NCI-H226 (cell line): ENCODE data around the gene ZNF827.

Experiments
- DNase-seq: peaks from one replicate; pipeline ENCODE4 v3.0.0-alpha.2; 2015

Gene ZNF827

GRCh38 chr4:145786830-145787229, 151.8 kb downstream of the ZNF827 start:
- no peak for DNase-seq

DNA sequence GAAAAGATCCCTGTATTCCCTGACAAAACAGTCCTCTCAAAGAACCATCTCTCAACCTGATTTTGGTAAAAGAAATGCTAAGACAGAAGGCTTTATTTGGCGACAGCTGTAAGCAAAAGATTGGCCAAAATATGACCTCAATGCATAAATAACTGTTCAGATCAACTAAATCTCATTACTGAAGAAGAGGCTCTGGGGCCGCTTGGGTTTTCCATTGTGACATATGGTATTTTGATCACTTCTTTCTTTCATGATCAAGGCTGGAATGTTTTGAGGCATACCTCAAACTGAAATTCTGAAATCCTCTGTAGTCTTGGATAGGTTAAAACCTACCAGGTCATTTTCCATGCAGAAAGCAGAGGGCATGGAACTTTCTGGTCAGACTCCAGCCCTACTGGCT, 152.4 kb downstream of the ZNF827 start:
- no peak for DNase-seq

GRCh38 chr4:145785391-145786008, 153.1 kb downstream of the ZNF827 start:
- no peak for DNase-seq

DNA sequence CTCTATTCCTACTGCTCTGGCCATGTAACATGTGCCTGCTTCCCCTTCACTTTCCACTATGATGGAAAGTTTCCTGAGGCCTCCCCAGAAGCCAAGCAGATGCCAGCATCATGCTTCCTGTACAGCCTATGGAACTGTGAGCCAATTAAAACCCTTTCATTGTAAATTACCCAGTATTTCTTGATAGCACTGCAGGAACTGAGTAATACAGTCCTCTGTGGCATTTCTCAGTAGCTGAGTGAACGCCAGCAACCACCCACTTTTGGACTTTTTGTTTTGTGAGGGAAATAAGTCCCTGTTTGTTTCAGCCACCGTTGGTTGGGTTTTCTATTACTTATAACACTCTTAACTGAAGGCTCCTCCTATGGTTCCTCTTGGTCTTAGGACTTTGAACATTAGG, 154.6 kb downstream of the ZNF827 start:
- no peak for DNase-seq

DNA sequence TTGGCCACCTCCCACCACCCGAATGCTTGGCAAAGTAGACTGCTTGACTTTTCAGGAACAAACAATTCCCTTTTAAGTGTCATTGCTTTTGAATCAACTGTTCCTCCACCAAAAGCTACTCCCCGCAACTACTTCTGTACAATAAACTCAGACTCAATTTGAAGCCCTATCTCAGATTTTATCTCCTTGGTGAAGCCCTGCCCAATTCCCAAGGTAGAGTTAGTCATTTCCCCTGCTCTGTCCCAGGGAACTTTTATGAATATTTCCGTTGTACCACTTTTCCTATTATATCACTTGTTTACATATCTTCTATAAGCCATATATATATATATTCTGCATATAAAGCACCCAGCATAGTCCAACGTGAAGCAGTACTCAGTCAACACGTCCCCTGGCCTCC, 155.9 kb downstream of the ZNF827 start:
- no peak for DNase-seq

DNA sequence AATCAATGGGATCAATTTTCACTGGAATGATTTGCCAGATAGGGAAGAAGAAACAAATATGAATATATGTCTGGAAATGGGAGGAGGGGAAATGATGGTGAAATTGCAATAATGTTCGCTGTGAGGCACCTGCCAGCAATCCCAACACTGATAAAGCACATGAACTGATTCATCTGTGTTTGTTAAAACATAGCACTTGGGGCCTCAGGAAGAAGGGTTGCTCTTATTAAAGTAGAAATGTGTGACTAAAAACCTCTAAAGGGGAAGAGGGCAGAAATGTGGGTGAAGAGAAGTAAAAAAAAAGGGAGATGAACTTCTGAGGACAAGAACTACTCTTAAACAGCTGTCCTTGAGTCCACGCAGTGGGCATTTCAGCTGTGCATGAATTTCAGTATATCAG, 157.3 kb downstream of the ZNF827 start:
- peak; percentile 23 for DNase-seq

- DNase-seq, result no peak
Measured at GRCh38 chr4:145779319-145779801, 159.3 kb downstream of the ZNF827 start.

- DNase-seq, result no peak
Measured at GRCh38 chr4:145776208-145776607, 162.4 kb downstream of the ZNF827 start.

- DNase-seq, result no peak
Measured at GRCh38 chr4:145775406-145775805, 163.2 kb downstream of the ZNF827 start.

DNA sequence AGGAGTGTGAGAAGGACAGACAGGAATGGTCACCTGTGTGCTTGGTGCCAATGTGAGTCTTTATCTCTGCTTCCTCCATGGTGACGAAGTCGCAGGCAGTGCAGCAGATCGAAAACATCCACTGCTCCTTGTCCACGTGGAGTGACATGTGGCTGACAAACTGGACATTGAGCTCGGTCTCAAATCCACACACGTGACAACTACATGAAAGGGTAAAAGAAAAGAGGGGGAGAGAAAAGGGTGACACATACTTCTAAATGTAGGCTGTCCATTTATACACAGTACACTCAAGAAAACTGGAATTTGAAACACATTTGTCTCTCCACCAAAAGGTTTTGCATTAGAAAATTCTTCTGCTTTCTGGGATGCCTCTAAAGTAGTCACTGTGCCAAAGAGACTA, 164.2 kb downstream of the ZNF827 start:
- no peak for DNase-seq

DNA sequence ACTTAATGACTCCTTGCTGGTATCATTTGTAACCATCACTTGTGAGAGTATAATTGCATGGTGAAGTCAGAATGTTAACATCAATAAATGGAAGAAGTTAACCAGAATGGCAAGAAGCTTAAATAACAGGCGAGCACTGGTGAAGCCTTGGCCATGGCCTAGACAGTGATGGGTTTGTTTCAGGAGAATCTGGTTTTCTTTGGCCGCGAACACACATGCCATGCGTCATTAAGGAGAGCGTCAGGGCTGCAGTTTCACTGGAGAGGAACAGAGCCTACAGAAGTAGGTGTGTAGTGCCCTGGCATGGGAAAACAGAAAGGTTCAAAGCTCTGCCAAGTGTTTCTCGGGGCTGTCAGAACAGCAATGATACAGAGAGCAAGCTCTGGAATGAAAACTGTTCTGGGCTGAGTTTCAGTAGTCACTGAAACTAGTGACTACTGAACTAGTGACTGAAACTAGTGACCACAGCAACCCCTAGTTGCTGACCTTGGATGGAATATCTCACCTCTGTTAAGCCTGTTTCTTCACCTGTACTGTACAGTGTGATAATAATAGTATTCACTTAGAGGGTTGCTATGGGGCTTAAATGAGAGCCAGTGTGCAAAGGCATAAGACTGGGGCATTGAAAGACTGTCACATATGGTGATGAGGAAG, 164.9 kb downstream of the ZNF827 start:
- no peak for DNase-seq

GRCh38 chr4:145772347-145772746, 166.3 kb downstream of the ZNF827 start:
- no peak for DNase-seq

DNA sequence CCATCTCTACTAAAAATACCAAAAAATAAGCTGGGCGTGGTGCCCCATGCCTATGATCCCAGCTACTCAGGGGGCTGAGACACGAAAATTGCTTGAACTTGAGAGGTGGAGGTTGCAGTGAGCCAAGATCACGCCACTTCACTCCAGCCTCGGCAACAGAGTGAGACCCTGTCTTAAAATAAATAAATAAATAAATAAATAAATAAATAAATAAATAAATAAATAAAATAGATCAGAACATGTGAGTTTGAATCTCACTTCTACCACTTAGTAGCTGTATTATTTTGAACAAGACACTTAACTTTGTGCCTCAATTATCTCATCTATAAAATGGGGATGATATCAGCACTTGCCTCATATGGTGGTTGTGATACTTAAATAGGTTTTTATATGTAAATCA, 168.5 kb downstream of the ZNF827 start:
- DNase-seq, result no peak

GRCh38 chr4:145769450-145770037, 169.1 kb downstream of the ZNF827 start:
- DNase-seq, result no peak

GRCh38 chr4:145766273-145766672, 172.3 kb downstream of the ZNF827 start:
- no peak for DNase-seq

- DNase-seq, result no peak
Measured at GRCh38 chr4:145763399-145763798, 175.2 kb downstream of the ZNF827 start.

- DNase-seq, result no peak
Measured at GRCh38 chr4:145762719-145763118, 175.9 kb downstream of the ZNF827 start.

DNA sequence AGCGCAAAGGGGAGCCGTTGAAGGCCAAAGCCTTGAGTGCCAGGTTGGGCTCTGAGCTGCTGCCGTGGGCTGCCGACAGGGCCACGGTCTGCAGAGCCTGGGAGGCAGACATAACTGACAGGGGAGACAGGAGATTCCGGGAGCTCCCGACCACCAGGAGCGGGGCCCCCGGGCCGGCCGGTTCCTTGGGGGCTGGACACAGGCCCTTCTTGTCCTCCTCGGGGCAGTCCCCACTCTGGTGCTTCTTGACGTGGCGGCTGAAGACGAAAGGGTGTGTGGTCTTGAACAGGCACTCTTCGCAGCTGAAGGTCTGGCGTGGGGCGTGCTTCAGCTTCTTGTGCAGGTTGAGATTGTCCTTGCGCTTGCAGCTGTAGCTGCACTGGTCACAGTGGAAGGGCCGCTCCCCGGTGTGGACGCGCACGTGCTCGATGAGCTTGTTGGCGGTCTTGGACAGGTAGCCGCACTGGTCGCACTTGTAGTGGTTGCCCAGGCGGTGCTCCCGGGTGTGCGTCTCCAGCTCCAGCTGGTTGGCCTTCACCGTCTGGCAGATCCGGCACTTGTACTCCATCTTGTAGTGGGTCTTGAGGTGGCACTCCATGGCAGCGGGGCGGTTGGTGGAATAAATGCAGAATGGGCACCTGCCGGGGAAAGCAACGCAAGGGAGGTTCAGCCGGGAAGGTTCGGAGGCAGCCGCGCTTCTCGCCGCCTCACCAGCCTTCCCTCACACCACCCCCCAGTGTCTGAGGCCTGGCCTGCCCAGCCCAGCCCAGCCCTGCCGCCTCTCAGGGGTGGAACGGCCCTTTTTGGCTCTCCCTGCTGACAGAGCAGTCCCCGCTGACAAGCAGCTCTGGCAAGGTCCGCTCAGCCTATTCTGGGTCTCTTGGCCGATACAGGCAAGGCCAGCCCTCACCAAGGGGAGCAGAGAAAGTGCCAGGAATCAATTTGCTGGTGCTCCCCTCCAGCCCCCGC, 177.4 kb downstream of the ZNF827 start:
- DNase-seq, result no peak

- no peak for DNase-seq
Measured at GRCh38 chr4:145760176-145760575, 178.4 kb downstream of the ZNF827 start.

GRCh38 chr4:145757188-145757587, 181.4 kb downstream of the ZNF827 start:
- no peak for DNase-seq

- DNase-seq, result no peak
Measured at GRCh38 chr4:145756244-145756643, 182.4 kb downstream of the ZNF827 start.

DNA sequence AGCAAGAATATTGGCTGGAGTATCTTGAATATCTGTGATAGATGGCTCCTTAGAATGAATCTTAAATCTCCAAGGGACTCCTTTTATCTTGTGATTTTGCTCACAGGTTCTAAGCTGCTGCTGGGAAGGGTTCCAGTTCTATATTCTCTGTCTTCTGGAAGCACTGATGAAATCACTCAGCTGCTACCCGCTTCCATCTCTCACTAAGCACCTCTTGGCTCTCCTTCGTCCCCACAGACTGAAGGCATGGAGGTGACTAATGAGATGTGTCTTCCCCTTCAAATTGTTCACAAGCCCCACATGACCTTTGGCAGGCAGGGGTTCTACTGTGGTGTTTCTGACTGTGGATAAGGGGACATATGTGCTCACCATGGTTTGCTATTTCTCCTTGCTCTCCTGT, 182.8 kb downstream of the ZNF827 start:
- no peak for DNase-seq

DNA sequence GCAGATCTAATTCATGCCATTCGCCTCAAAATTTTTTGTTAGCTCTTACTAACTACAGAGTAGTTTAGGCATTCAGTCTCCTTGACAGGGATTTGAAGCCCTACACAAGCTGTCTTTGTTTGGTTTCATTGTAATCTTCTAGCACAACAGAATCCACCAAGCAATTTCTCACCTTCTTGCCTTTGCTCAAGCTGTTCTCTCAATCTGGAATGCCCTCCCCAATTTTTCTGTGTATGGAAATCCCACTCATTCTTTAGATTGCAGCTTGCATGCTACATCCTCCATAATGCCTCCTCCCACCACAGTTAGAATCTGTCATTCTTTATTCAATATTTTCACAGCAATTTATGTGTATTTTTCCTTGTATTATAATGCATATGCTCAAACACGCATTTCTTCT, 195.0 kb downstream of the ZNF827 start:
- no peak for DNase-seq
